GM21367 (cell line): ENCODE results near the gene TSEN54.
"Not testable (repeated sequence)": the region's sequence is repeated elsewhere in the genome, so short reads cannot be mapped to it uniquely, and the experiment has no call there.

Experiments used
- ATAC-seq: cut with Tn5 transposase; IDR thresholded peaks from one replicate; pipeline ENCODE4 v1.9.1; 2021; ENCODE audit not compliant: unreplicated experiment

Gene TSEN54

GRCh38 chr17:75516255-75516618 lies at the start of gene TSEN54:
Gene TSEN54, plus strand, starts transcription at chr17:75516528. Its CDS starts 33 bp downstream, at chr17:75516561.
- peak; percentile 57 for ATAC-seq

- ATAC-seq, result no peak
Observed at GRCh38 chr17:75468291-75468754, 48.0 kb upstream of the TSEN54 start.

GRCh38 chr17:75468779-75469373 lies 47.5 kb upstream of the TSEN54 start:
- ATAC-seq, result no peak

GRCh38 chr17:75471207-75471606 lies 45.1 kb upstream of the TSEN54 start:
- ATAC-seq, result no peak

- ATAC-seq, result no peak
Observed at GRCh38 chr17:75472119-75472518, 44.2 kb upstream of the TSEN54 start.

- no peak for ATAC-seq
Observed at GRCh38 chr17:75473246-75473645, 43.1 kb upstream of the TSEN54 start.

- ATAC-seq, result no peak
Observed at GRCh38 chr17:75474736-75475135, 41.6 kb upstream of the TSEN54 start.

- ATAC-seq, result no peak
Observed at GRCh38 chr17:75475144-75475835, 41.0 kb upstream of the TSEN54 start.

- ATAC-seq, result no peak
Observed at GRCh38 chr17:75475851-75476250, 40.5 kb upstream of the TSEN54 start.

- ATAC-seq, result no peak
Observed at GRCh38 chr17:75476271-75476671, 40.1 kb upstream of the TSEN54 start.

GRCh38 chr17:75476752-75477489 lies 39.4 kb upstream of the TSEN54 start:
- ATAC-seq, result no peak

- ATAC-seq, result not testable (repeated sequence)
Observed at GRCh38 chr17:75477490-75477862, 38.9 kb upstream of the TSEN54 start.

GRCh38 chr17:75478508-75478907 lies 37.8 kb upstream of the TSEN54 start:
- no peak for ATAC-seq

GRCh38 chr17:75480281-75480680 lies 36.0 kb upstream of the TSEN54 start:
- ATAC-seq, result no peak

GRCh38 chr17:75481194-75482068 lies 34.9 kb upstream of the TSEN54 start:
- ATAC-seq, result no peak

- no peak for ATAC-seq
Observed at GRCh38 chr17:75482098-75482942, 34.0 kb upstream of the TSEN54 start.

- ATAC-seq, result no peak
Observed at GRCh38 chr17:75485688-75486087, 30.6 kb upstream of the TSEN54 start.

- ATAC-seq, result no peak
Observed at GRCh38 chr17:75486151-75486550, 30.2 kb upstream of the TSEN54 start.

GRCh38 chr17:75486951-75487350 lies 29.4 kb upstream of the TSEN54 start:
- ATAC-seq, result no peak

GRCh38 chr17:75487351-75488070 lies 28.8 kb upstream of the TSEN54 start:
- ATAC-seq, result no peak
